Activated T-cell treated with anti-CD3 and anti-CD28 coated beads, Interleukin-2, amount 50 U/mL, for 1 hour (primary cell): ENCODE data around the gene FHIT.
"Not testable (repeated sequence)": the region's sequence is repeated elsewhere in the genome, so short reads cannot be mapped to it uniquely, and the experiment has no call there.

Experiments
- DNase-seq: peaks from one replicate; pipeline ENCODE4 v3.0.0-alpha.2; 2020

Gene FHIT

DNA sequence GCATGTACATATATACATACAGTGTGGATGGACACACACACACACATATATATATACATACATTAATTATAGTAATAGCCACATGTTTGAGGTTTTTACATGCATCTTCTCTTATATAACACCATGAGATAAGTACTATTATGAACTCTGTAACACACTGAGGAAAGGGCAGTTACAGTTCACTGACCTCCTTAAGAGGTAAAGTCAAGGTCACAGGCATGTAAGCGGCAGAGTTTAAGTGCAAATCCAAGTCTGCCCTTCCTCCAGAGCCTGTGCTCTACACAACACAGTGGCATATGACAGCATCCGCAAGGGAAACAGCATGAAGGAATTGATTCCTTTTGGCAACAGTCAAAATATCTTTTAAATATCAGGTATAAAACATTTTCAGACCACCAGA is 26.4 kb downstream of the FHIT start:
- no peak for DNase-seq

DNA sequence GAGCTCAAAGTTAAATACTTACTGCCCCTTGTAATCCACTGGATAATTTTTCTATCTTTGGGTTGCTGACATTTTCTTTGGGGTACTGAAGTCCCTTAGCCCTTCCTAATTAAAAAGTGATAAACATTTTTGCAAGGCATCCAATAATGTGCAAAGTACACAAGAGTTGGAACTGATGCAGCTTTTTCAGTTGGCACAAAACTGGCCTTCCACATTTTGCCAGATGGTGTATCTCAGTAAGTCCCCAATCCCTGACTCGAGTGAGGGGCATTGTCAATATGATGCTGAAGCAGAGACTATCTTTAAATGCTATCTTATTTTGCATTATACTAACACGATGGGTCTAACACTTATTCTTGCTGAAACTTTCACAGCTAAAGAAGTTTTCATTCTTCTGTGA is 27.8 kb downstream of the FHIT start:
- no peak for DNase-seq

DNA sequence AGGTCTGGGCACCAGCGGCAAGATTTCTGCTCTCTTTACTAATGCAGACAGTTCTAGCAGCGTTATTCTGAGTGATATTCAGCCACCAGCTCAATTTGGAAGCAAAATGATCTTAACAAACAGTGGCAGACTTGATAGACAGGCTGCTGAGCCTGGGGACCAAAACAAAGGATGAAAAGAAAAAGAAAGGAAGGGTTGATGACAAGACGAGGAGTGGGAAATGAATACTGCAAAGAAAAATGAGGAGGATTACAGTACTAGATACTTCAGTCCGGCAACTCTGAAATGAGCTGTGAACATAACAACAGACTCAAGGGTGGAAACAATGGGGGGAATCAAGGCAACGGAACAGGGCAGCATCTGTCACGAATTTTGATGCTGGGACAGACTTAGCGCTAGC is 28.8 kb downstream of the FHIT start:
- no peak for DNase-seq

GRCh38 chr3:61221759-61222362 is 29.4 kb downstream of the FHIT start:
- DNase-seq, result no peak

- DNase-seq, result no peak
Measured at GRCh38 chr3:61218504-61218903, 32.7 kb downstream of the FHIT start.

DNA sequence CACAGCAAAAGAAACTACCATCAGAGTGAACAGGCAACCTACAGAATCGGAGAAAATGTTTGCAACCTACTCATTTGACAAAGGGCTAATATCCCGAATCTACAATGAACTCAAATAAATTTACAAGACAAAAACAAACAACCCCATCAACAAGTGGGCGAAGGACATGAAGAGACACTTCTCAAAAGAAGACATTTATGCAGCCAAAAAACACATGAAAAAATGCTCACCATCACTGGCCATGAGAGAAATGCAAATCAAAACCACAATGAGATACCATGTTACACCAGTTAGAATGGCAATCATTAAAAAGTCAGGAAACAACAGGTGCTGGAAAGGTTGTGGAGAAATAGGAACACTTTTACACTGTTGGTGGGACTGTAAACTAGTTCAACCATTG is 35.1 kb downstream of the FHIT start:
- not testable (repeated sequence) for DNase-seq

- no peak for DNase-seq
Measured at GRCh38 chr3:61202086-61202485, 49.2 kb downstream of the FHIT start.

DNA sequence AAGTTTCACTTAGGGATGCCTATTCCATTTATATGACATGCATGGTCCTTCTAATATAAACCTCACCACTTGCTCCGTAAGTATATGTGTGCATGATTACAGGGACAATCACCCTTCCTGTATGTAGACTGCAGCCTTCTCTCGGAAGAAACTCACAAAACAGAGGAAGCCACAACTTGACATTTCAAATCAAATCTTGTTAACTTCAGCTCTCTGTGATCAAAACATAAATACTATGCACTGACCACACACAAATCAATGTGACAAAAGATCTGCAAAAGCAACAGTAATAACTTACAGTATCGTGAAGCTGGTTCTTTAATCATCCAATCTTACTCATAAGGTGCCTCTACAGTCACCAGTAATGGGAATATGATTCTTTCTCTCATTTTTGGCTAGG is 50.2 kb downstream of the FHIT start:
- DNase-seq, result no peak

- DNase-seq, result no peak
Measured at GRCh38 chr3:61200270-61200669, 51.0 kb downstream of the FHIT start.

GRCh38 chr3:61199843-61200242 is 51.4 kb downstream of the FHIT start:
- DNase-seq, result no peak

- no peak for DNase-seq
Measured at GRCh38 chr3:61194892-61195538, 56.2 kb downstream of the FHIT start.

- DNase-seq, result no peak
Measured at GRCh38 chr3:61192222-61192621, 59.0 kb downstream of the FHIT start.

DNA sequence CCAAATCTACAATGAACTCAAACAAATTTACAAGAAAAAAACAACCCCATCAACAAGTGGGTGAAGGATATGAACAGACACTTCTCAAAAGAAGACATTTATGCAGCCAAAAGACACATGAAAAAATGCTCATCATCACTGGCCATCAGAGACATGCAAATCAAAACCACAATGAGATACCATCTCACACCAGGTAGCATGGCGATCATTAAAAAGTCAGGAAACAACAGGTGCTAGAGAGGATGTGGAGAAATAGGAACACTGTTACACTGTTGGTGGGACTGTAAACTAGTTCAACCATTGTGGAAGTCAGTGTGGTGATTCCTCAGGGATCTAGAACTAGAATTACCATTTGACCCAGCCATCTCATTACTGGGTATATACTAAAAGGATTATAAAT is 61.0 kb downstream of the FHIT start:
- not testable (repeated sequence) for DNase-seq

GRCh38 chr3:61186030-61186429 is 65.2 kb downstream of the FHIT start:
- DNase-seq, result no peak

GRCh38 chr3:61184956-61185355 is 66.3 kb downstream of the FHIT start:
- DNase-seq, result no peak

- DNase-seq, result no peak
Measured at GRCh38 chr3:61182662-61183061, 68.6 kb downstream of the FHIT start.

- DNase-seq, result no peak
Measured at GRCh38 chr3:61181874-61182273, 69.4 kb downstream of the FHIT start.

DNA sequence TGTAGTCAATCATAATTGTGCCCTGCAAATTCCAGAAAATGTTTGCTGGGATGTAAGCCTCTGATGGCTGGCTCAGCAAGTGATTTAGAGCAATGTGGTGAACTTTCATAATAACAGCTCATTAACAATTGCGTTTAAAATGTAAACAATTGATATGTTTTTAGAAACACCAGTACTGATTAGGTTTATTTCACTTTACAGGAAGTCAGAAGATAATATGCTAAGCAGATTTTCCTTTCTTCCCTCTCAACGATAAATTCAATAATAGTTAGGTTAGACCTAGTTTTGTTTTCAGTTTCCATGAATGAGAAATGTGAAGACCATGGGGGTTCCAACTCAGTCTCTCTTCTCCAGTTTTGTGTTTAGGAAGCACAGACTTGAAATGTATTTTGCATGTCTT is 71.0 kb downstream of the FHIT start:
- no peak for DNase-seq

DNA sequence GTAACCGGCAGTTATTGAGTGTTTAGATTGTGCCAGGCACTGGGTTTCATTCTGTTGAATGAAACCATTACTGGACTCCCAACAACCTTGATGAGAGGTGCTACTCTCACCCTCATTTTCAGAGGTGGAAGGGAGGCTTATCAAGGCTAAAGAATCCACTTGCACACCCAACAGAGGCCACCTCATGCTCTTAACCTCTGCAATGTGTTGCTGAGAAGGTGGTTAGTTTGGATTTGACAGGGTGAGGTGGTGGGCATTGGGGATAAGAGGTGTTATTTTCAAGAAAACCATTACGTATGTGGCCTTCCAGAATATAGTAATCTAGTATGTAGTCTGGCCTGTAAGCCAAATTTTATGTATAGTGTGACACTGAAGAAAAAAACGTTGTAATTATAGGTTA is 73.1 kb downstream of the FHIT start:
- DNase-seq, result no peak

DNA sequence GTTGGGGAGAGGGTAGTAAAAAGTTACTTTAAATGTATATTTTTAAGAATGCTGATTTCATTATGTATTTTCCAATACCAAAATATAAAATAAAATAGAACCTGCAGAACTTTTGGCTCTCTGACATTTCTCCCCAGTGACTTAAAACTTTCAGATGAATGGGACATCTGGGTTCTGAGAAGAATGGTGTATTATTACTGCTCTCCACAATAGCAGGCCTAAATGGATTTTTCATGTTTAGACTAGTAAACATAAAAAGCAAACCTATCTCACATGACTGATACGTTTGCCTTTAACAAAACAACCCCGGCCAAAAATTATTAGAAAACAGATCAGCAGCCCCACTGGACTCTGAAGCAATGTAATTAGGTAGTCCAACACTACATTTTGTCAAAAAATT is 73.8 kb downstream of the FHIT start:
- DNase-seq, result no peak

DNA sequence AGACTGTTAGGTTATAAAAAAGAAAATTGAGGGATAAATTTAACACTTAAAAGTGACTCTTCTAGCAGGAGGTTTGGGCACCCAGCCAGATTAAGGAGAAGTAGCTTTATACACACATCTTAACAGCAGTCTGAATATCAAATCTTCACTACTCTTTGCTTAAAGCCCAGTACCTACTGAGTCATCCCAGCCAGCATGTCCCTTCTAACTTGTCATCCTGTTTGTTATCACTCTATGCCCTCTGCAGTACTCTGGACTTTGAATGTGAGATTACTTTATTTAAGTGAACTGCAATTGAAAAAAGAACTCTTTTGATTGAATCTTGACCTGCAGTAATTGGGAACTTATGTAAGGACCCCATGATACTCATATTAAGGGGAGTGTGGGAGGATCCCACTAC is 77.6 kb downstream of the FHIT start:
- no peak for DNase-seq

DNA sequence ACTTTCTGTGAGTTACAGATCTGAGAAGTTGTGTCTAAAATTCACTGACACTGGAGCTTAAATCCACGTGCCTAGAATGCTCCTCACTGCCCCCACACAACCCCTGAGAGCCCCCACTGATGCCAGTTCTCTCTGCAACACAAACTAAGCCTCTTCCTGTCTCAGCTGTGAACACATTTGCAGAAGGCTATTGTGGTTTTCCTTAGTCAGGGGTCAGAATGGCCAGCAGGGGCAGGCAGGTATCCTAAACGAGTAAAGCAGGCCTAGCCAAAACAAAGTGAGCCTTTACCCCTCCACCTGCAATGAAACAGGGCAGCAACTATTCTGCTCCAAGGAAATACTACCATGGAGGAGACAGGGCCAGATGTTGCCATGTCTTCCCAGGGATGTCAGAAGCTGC is 78.6 kb downstream of the FHIT start:
- no peak for DNase-seq

GRCh38 chr3:61172203-61172602 is 79.0 kb downstream of the FHIT start:
- DNase-seq, result no peak

GRCh38 chr3:61169621-61170251 is 81.5 kb downstream of the FHIT start:
- DNase-seq, result no peak

GRCh38 chr3:61168286-61168685 is 83.0 kb downstream of the FHIT start:
- no peak for DNase-seq
